PC-9 (cell line): ENCODE results near the gene CD81. TPM values are rescaled to one million over a fixed set of nuclear protein-coding genes. Genes with fewer than 3 reads are reported as not detected.

Experiments
- BruUV-seq: library from RNA; stranded (reverse); fragments of 400-500 nt; replicated peaks from 2 replicates; lab custom pipeline; 2021; lab: Mats Ljungman, UMichigan
- CTCF ChIA-PET: fragments of 300-600 bp; sonication (Branson Sonifier 250); formaldehyde crosslinking; loops from one replicate; lab custom pipeline; 2022; ENCODE audit warnings: antibody characterized with exemption; lab: Charles Lee
- POLR2A ChIA-PET: fragments of 300-600 bp; sonication (Branson Sonifier 250); formaldehyde crosslinking; loops from one replicate; lab custom pipeline; 2022; ENCODE audit warnings: antibody characterized with exemption; ENCODE audit not compliant: unreplicated experiment; lab: Charles Lee
- DNase-seq, 2 experiments: peaks; one replicate each; pipeline versions ENCODE4 v3.0.0 to v3.0.0-alpha.2; 2015 to 2022; ENCODE audit warnings: mixed read lengths in 1 of 2
- H2AFZ ChIP-seq: fragments of 200-600 bp; sonication (generic); 2 replicates; pipeline ENCODE4 v1.8.1; 2017; ENCODE audit warnings: antibody characterized with exemption
- H3F3A ChIP-seq: fragments of 200-600 bp; sonication (generic); 2 replicates; pipeline ENCODE4 v1.8.1; 2017; ENCODE audit warnings: antibody characterized with exemption, mild to moderate bottlenecking, low read depth; ENCODE audit not compliant: insufficient read depth
- H3K27ac ChIP-seq: fragments of 200-600 bp; sonication (generic); 2 replicates; pipeline ENCODE4 v1.6.1; 2016; ENCODE audit warnings: mixed run types
- H3K27me3 ChIP-seq: fragments of 200-600 bp; sonication (generic); 2 replicates; pipeline ENCODE4 v1.6.1; 2016; ENCODE audit warnings: low read depth, mixed run types; ENCODE audit not compliant: insufficient read depth
- H3K36me3 ChIP-seq: fragments of 200-600 bp; sonication (generic); 2 replicates; pipeline ENCODE4 v1.6.1; 2016; ENCODE audit warnings: low read depth, mixed run types
- H3K4me1 ChIP-seq: fragments of 200-600 bp; sonication (generic); replicated peaks from 2 replicates; pipeline ENCODE4 v1.6.1; 2016; ENCODE audit warnings: mixed run types; ENCODE audit not compliant: insufficient read depth
- H3K4me2 ChIP-seq: fragments of 200-600 bp; sonication (generic); 2 replicates; pipeline ENCODE4 v1.6.1; 2017; ENCODE audit warnings: mixed run types
- H3K4me3 ChIP-seq: fragments of 200-600 bp; sonication (generic); 2 replicates; pipeline ENCODE4 v1.6.1; 2016; ENCODE audit warnings: mixed run types
- H3K79me2 ChIP-seq: fragments of 200-600 bp; sonication (generic); 2 replicates; pipeline ENCODE4 v1.6.1; 2017; ENCODE audit warnings: low read depth, mixed run types
- H3K9me2 ChIP-seq: fragments of 200-600 bp; sonication (generic); 2 replicates; pipeline ENCODE4 v1.8.1; 2017; ENCODE audit warnings: mild to moderate bottlenecking; ENCODE audit not compliant: insufficient read depth
- H3K9me3 ChIP-seq: fragments of 200-600 bp; sonication (generic); 2 replicates; pipeline ENCODE4 v1.8.1; 2016; ENCODE audit warnings: low read depth; ENCODE audit not compliant: insufficient read depth
- H4K20me1 ChIP-seq: fragments of 200-600 bp; sonication (generic); 2 replicates; pipeline ENCODE4 v1.8.1; 2017; ENCODE audit not compliant: insufficient read depth
- CTCF ChIP-seq: fragments of 200-600 bp; sonication (generic); conservative IDR thresholded peaks from 2 replicates; pipeline ENCODE4 v1.6.1; 2017; ENCODE audit warnings: mixed run types, antibody characterized with exemption, mild to moderate bottlenecking, moderate library complexity
- EZH2 ChIP-seq: fragments of 200-600 bp; sonication (generic); IDR thresholded peaks from 2 replicates; pipeline ENCODE4 v1.8.0; 2017; ENCODE audit warnings: antibody characterized with exemption, low read depth
- intact Hi-C: fragments of 100-400 bp; cut with micrococcal nuclease; formaldehyde crosslinking; loops from one replicate; pipeline ENCODE4 v1.10.0; 2022; ENCODE audit not compliant: unreplicated experiment
- total RNA-seq: library from RNA; stranded (reverse); gene quantifications from 2 replicates; pipeline ENCODE4 v1.2.3, GENCODE V29; 2021

CD81 gene
- total RNA-seq, 1 experiment from 2014 or later, result 180 TPM

- no peak overlapping the region for H3K4me2 ChIP-seq
- no peaks in the 10 kb centered on the region for H3K4me1 ChIP-seq
- no peak for DNase-seq
- H3K79me2 ChIP-seq, result no peaks in the 10 kb centered on the region
- no peaks in the 10 kb centered on the region for H3K9me2 ChIP-seq
- H3K4me3 ChIP-seq, result no peak overlapping the region
- ChIA-PET POLR2A (no interaction called here), CTCF (no interaction called here)
- H3K27me3 ChIP-seq, result peaks cover 24% of the 10 kb centered on the region
- no peak overlapping the region for H2AFZ ChIP-seq
- H3K36me3 ChIP-seq, result no peaks in the 10 kb centered on the region
- no TSS peak for BruUV-seq
- intact Hi-C loops, result no loop called here
- no peaks in the 10 kb centered on the region for H3F3A ChIP-seq
- no peaks in the 10 kb centered on the region for H3K9me3 ChIP-seq
- H3K27ac ChIP-seq, result no peak overlapping the region
- TF ChIP-seq CTCF (no peak), EZH2 (no peak)
- no peaks in the 10 kb centered on the region for H4K20me1 ChIP-seq
These were observed 59.5 kb downstream of the CD81 start for GRCh38 chr11:2436521-2437031.

GRCh38 chr11:2437516-2437915 is 60.4 kb downstream of the CD81 start:
- Histone ChIP-seq H3K4me3 (no peak overlapping the region), H3K9me3 (no peaks in the 10 kb centered on the region), H2AFZ (no peak overlapping the region), H4K20me1 (no peaks in the 10 kb centered on the region), H3K4me1 (no peaks in the 10 kb centered on the region), H3K27me3 (peaks cover 30% of the 10 kb centered on the region), H3K27ac (no peak overlapping the region), H3K79me2 (no peaks in the 10 kb centered on the region), H3K4me2 (no peak overlapping the region), H3F3A (no peaks in the 10 kb centered on the region), H3K9me2 (no peaks in the 10 kb centered on the region), H3K36me3 (no peaks in the 10 kb centered on the region)
- CTCF ChIA-PET, result no interaction called here
- BruUV-seq, result no TSS peak
- no peak for TF ChIP-seq CTCF
- no peak for TF ChIP-seq EZH2
- intact Hi-C loops, result no loop called here
- POLR2A ChIA-PET, result no interaction called here
- no peak for DNase-seq

- ChIA-PET POLR2A (no interaction called here), CTCF (no interaction called here)
- BruUV-seq, result no TSS peak
- Histone ChIP-seq H4K20me1 (no peaks in the 10 kb centered on the region), H3K27me3 (peaks cover 37% of the 10 kb centered on the region), H3K36me3 (no peaks in the 10 kb centered on the region), H3K9me3 (no peaks in the 10 kb centered on the region), H3F3A (no peaks in the 10 kb centered on the region), H3K4me1 (no peaks in the 10 kb centered on the region), H3K79me2 (no peaks in the 10 kb centered on the region), H3K9me2 (no peaks in the 10 kb centered on the region), H2AFZ (no peak overlapping the region), H3K4me2 (no peak overlapping the region), H3K4me3 (no peak overlapping the region), H3K27ac (no peak overlapping the region)
- TF ChIP-seq EZH2, result no peak
- TF ChIP-seq CTCF, result no peak
- intact Hi-C loops, result no loop called here
- DNase-seq, result no peak
These were observed 62.7 kb downstream of the CD81 start for GRCh38 chr11:2439820-2440219.
